K562 (cell line): Measurements from ENCODE around the gene PLD1. TPM values are rescaled to one million over a fixed set of nuclear protein-coding genes. Genes with fewer than 3 reads are reported as not detected.

ENCODE experiments used
- ATAC-seq: fragments of 200-7000 bp; cut with Tn5 transposase; 3 replicates; pipeline ENCODE4 v1.9.1; 2020; ENCODE audit warnings: moderate library complexity
- BruUV-seq: library from RNA; stranded (reverse); fragments of 400-500 nt; replicated peaks from 2 replicates; lab custom pipeline; 2021; lab: Mats Ljungman, UMichigan
- CTCF ChIA-PET: fragments of 300-600 bp; formaldehyde crosslinking; extraction: SDS; loops from one replicate; lab custom pipeline; 2021; ENCODE audit warnings: low intra/inter-chr PET ratio; lab: Yijun Ruan, JAX
- POLR2A ChIA-PET: fragments of 300-600, 350-650 bp; sonication (Branson Sonifier 250); formaldehyde crosslinking; extraction: SDS; loops from one replicate; lab custom pipeline; 2021; ENCODE audit warnings: antibody characterized with exemption, inconsistent platforms; lab: Yijun Ruan, JAX
- DNase-seq, 4 experiments: peaks; one replicate each; pipeline versions ENCODE4 v3.0.0 to v3.0.0-alpha.2; 2011 to 2018; ENCODE audit warnings: low spot score in 3 of 4, mixed read lengths in 3 of 4; ENCODE audit errors: extremely low read depth in 1 of 4
- FAIRE-seq: peaks from 2 replicates; lab custom pipeline; 2011; peaks lifted over from hg19 to GRCh38; lab: Jason Lieb, UNC
- H2AFZ ChIP-seq: 2 replicates; pipeline ENCODE4 v1.6.0; 2011; ENCODE audit warnings: low read depth, low read length, control low read depth, inconsistent platforms
- H3K27ac ChIP-seq: fragments of 200-600 bp; 3 replicates; pipeline ENCODE4 v1.8.0; 2011; ENCODE audit warnings: low read depth, mild to moderate bottlenecking, control low read depth, inconsistent platforms, low read length, moderate library complexity, mixed read lengths; ENCODE audit errors: extremely low read depth
- H3K27me3 ChIP-seq, 2 experiments: fragments of 300-600 bp in 1 of 2; 2 replicates in 1 of 2; 3 replicates in 1 of 2; pipeline versions ENCODE4 v1.6.0 to v1.8.0; 2011; ENCODE audit warnings: inconsistent platforms in 2 of 2, low read length in 2 of 2, mild to moderate bottlenecking in 1 of 2, mixed read lengths in 1 of 2, moderate library complexity in 1 of 2; ENCODE audit not compliant: control insufficient read depth in 2 of 2, insufficient read depth in 2 of 2
- H3K36me3 ChIP-seq: fragments of 300-600 bp; 3 replicates; pipeline ENCODE4 v1.8.0; 2011; ENCODE audit warnings: mild to moderate bottlenecking, low read length, inconsistent platforms; ENCODE audit not compliant: control insufficient read depth, insufficient read depth
- H3K4me1 ChIP-seq, 2 experiments: fragments of 200-600 bp in 1 of 2; replicated peaks in 1 of 2; 2 replicates in 1 of 2; 3 replicates in 1 of 2; pipeline versions ENCODE4 v1.5.1 to v1.8.0; 2011; ENCODE audit warnings: inconsistent platforms in 2 of 2, low read length in 2 of 2, mild to moderate bottlenecking in 1 of 2, mixed read lengths in 1 of 2, moderate library complexity in 1 of 2; ENCODE audit not compliant: control insufficient read depth in 2 of 2, insufficient read depth in 2 of 2
- H3K4me2 ChIP-seq: 2 replicates; pipeline ENCODE4 v1.6.1; 2011; ENCODE audit warnings: low read length, control low read depth, inconsistent platforms, mixed read lengths; ENCODE audit not compliant: insufficient read depth
- H3K4me3 ChIP-seq: fragments of 200-600 bp; sonication (generic), shearing (Covaris generic); 2 replicates; pipeline ENCODE4 v1.5.1; 2016; ENCODE audit warnings: control low read depth, inconsistent platforms
- H3K79me2 ChIP-seq: fragments of 200-600 bp; 3 replicates; pipeline ENCODE4 v1.8.0; 2011; ENCODE audit warnings: low read length, inconsistent platforms; ENCODE audit not compliant: control insufficient read depth, insufficient read depth
- H3K9ac ChIP-seq, 2 experiments: 2 replicates each; pipeline versions ENCODE4 v1.6.0 to v1.6.1; 2011; ENCODE audit warnings: low read depth in 2 of 2, low read length in 2 of 2, control low read depth in 1 of 2, inconsistent platforms in 1 of 2, mild to moderate bottlenecking in 1 of 2, mixed read lengths in 1 of 2; ENCODE audit not compliant: insufficient read depth in 1 of 2
- H3K9me1 ChIP-seq: one replicate; pipeline ENCODE4 v1.6.0; 2011; ENCODE audit warnings: inconsistent platforms, mild to moderate bottlenecking, low read length, moderate library complexity; ENCODE audit not compliant: control insufficient read depth, insufficient read depth
- H3K9me3 ChIP-seq: replicated peaks from 2 replicates; pipeline ENCODE4 v1.5.1; 2011; ENCODE audit warnings: low read depth, low read length, inconsistent platforms; ENCODE audit not compliant: control insufficient read depth, insufficient read depth
- H4K20me1 ChIP-seq: replicated peaks from 2 replicates; pipeline ENCODE4 v1.6.1; 2011; ENCODE audit warnings: low read length, inconsistent platforms, mixed read lengths; ENCODE audit not compliant: control insufficient read depth, insufficient read depth
- CEBPZ ChIP-seq: fragments of 150-350 bp; IDR thresholded peaks from 2 replicates; pipeline ENCODE4 v1.6.1; 2014; ENCODE audit warnings: low read depth, mild to moderate bottlenecking, low read length, borderline replicate concordance
- CREBBP ChIP-seq: IDR thresholded peaks from one replicate; pipeline ENCODE4 v1.6.1; 2012; ENCODE audit warnings: low read depth, mild to moderate bottlenecking, control low read depth, inconsistent platforms, low read length
- NELFE ChIP-seq: IDR thresholded peaks from 2 replicates; pipeline ENCODE4 v1.6.1; 2011; ENCODE audit warnings: mild to moderate bottlenecking; ENCODE audit not compliant: insufficient read depth, insufficient read length
- SMAD1 ChIP-seq: fragments of 150-350 bp; IDR thresholded peaks from 2 replicates; pipeline ENCODE4 v1.6.1; 2014; ENCODE audit warnings: low read length, low read depth; ENCODE audit not compliant: partially characterized antibody
- SREBF1 ChIP-seq: fragments of 150-350 bp; IDR thresholded peaks from 2 replicates; pipeline ENCODE4 v1.6.1; 2014; ENCODE audit warnings: antibody characterized with exemption, low read depth, low read length, borderline replicate concordance
- SRF ChIP-seq, 2 experiments: fragments of 250-450, 450-650 bp in 1 of 2; sonication (Bioruptor Pico) in 1 of 2; sonication (generic) in 1 of 2; formaldehyde crosslinking; IDR thresholded peaks; 2 replicates each; pipeline versions ENCODE4 v1.5.0 to v1.5.1; 2020 to 2022; ENCODE audit warnings: mild to moderate bottlenecking in 1 of 2, missing genetic modification reagents in 1 of 2
- YBX1 ChIP-seq: fragments of 450-650 bp; IDR thresholded peaks from 2 replicates; pipeline ENCODE4 v1.7.1; 2016; ENCODE audit warnings: mild to moderate bottlenecking
- ZNF3 ChIP-seq: fragments of 250-450 bp; sonication (Bioruptor Pico); IDR thresholded peaks from 2 replicates; pipeline ENCODE4 v1.5.0; 2021; ENCODE audit warnings: mild to moderate bottlenecking, moderate library complexity
- WGBS: fragments of 100-300 bp; shearing (Covaris generic); methylation state at CpG from one replicate; pipeline ENCODE4 v1.1.6; 2016; ENCODE audit warnings: low coverage, mixed read lengths; ENCODE audit not compliant: insufficient coverage; ENCODE audit errors: missing lambda C conversion rate; 5-methylcytosine and 5-hydroxymethylcytosine counted together
- in situ Hi-C: fragments of 300-500 bp; cut with MboI; formaldehyde crosslinking; loops from 4 replicates; pipeline ENCODE4 v1.15.0; 2018; ENCODE audit warnings: inconsistent platforms, mixed read lengths
- intact Hi-C: fragments of 100-400 bp; cut with micrococcal nuclease; formaldehyde crosslinking; loops from 2 replicates; pipeline ENCODE4 v1.14.2; 2022
- polyA plus RNA-seq, 8 experiments: library from polyadenylated mRNA; depleted of rRNA in 4 of 8; stranded (reverse) in 5 of 8; unstranded in 3 of 8; fragments of >200 nt; fragmentation: Nextera tagmentation in 2 of 8; fragmentation: Illumina TruSeq in 1 of 8; extraction: Ambion mirVana in 2 of 8; extraction: Trizol in 1 of 8; gene quantifications; 2 replicates each; pipeline versions ENCODE4 v1.2.1 to v1.2.3, GENCODE V29; 2011 to 2014; ENCODE audit warnings: inconsistent platforms in 1 of 8, missing spikeins in 1 of 8
- total RNA-seq, 7 experiments: library from RNA; depleted of rRNA in 6 of 7; stranded (reverse); fragments of >200 nt in 6 of 7; fragmentation: Illumina TruSeq in 2 of 7; extraction: Trizol in 2 of 7; gene quantifications; 2 replicates each; pipeline versions ENCODE4 v1.2.1 to v1.2.3, GENCODE V29; 2011 to 2021; ENCODE audit warnings: low replicate concordance in 1 of 7
- TF ChIP-seq, protein P1 (sequence below), 2 experiments: IDR thresholded peaks in 1 of 2; conservative IDR thresholded peaks in 1 of 2; 2 replicates each; pipeline ENCODE4 v1.6.1; 2016; ENCODE audit warnings: low read depth in 2 of 2, mild to moderate bottlenecking in 1 of 2, missing compliant biosample characterization in 1 of 2, missing genetic modification characterization in 1 of 2, moderate library complexity in 1 of 2
- TF ChIP-seq, protein P2 (sequence below): fragments of 250-450 bp; sonication (Bioruptor Pico); IDR thresholded peaks from 2 replicates; pipeline ENCODE4 v1.8.0; 2021; ENCODE audit warnings: mild to moderate bottlenecking, moderate library complexity

Gene PLD1
- total and polyA plus RNA-seq, 9 of the 15 experiments (the other 6 are each of a cell fraction or from before 2014, with no cell fraction given): 8.4 to 26.1 (median 18.6) TPM

DNA sequence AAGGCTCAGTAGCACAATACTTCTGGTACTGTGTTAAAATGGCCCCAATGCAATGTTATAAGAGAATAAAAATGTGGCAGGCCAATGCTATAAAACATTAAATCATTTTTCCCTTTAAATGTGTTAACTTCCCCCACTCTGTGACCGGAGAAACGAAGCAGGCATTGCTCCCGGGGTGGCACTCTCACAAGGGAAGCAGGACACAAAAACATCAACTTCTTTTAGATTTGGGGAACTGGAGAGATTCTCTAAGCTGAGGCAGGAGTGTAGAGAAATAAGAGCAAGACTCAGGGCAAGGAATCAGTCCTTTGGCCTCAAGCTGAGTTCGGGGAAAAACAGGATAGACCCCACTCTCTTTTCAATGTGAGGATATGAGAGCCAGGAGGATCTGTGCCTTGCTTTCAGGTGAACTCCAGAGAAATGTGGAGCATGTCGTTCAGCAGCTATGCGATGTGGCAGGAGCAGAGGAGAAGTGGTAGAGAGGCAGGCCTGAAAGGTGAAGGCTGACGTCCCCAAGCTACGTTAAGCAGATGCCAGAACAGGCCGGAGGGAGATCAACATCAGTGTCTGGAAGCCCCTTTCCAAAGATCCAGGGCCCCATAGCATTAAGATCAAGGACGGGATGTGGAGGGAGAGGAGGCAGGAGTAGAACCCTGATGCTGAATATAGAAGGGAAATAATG is 160.2 kb downstream of the PLD1 start:
- H3K27ac ChIP-seq: no peak overlapping the region
- H3K9me3 ChIP-seq: no peaks in the 10 kb centered on the region; the same call in 1 of the 2 replicates
- TF ChIP-seq CEBPZ (no peak), SREBF1 (no peak), SRF (CRISPR knock-in tag; IDR thresholded peaks at IDR 0.05) (no peak), YBX1 (no peak), ZNF3 (CRISPR knock-in tag) (no peak), SMAD1 (no peak), CREBBP (no peak), NELFE (no peak)
- TF ChIP-seq, protein P1, sequence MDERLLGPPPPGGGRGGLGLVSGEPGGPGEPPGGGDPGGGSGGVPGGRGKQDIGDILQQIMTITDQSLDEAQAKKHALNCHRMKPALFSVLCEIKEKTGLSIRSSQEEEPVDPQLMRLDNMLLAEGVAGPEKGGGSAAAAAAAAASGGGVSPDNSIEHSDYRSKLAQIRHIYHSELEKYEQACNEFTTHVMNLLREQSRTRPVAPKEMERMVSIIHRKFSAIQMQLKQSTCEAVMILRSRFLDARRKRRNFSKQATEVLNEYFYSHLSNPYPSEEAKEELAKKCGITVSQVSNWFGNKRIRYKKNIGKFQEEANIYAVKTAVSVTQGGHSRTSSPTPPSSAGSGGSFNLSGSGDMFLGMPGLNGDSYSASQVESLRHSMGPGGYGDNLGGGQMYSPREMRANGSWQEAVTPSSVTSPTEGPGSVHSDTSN (CRISPR knock-in tag; IDR thresholded peaks at IDR 0.05; ENCODE audit: low read depth): no peak
- TF ChIP-seq, protein P1 (tag; conservative IDR thresholded peaks at IDR 0.05; ENCODE audit: low read depth): no peak
- TF ChIP-seq, protein P2, sequence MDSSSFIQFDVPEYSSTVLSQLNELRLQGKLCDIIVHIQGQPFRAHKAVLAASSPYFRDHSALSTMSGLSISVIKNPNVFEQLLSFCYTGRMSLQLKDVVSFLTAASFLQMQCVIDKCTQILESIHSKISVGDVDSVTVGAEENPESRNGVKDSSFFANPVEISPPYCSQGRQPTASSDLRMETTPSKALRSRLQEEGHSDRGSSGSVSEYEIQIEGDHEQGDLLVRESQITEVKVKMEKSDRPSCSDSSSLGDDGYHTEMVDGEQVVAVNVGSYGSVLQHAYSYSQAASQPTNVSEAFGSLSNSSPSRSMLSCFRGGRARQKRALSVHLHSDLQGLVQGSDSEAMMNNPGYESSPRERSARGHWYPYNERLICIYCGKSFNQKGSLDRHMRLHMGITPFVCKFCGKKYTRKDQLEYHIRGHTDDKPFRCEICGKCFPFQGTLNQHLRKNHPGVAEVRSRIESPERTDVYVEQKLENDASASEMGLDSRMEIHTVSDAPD (CRISPR knock-in tag): no peak
- no peaks in the 10 kb centered on the region for H3K79me2 ChIP-seq
- intact Hi-C loops (no loop called here), in situ Hi-C loops (no loop called here)
- no peak overlapping the region for H3K4me2 ChIP-seq
- no peak for DNase-seq
- H3K27me3 ChIP-seq: no peaks in the 10 kb centered on the region
- ATAC-seq: no peak
- H3K36me3 ChIP-seq: no peaks in the 10 kb centered on the region
- no peak overlapping the region for H2AFZ ChIP-seq
- H3K4me1 ChIP-seq: peaks cover 0 to 4% of the 10 kb centered on the region in 2 experiments; a peak in 1 of 5 replicates
- ChIA-PET POLR2A (interaction anchor here (0.7 to 1.3 kb wide), 2 partner anchors 9 to 10 kb away, joined by 4 to 7 read pairs; no protein-coding TSS in a partner anchor), CTCF (no interaction called here)
- H4K20me1 ChIP-seq: no peaks in the 10 kb centered on the region
- no peak for FAIRE-seq
- no peak overlapping the region for H3K9ac ChIP-seq
- WGBS: 84% methylated on average over 10 of the region's 10 CpGs
- H3K9me1 ChIP-seq: no peaks in the 10 kb centered on the region
- no peak overlapping the region for H3K4me3 ChIP-seq
- BruUV-seq: no TSS peak
